WTC11 (cell line): ENCODE results near the gene CLK2. TPM values are rescaled to one million over a fixed set of nuclear protein-coding genes. Genes with fewer than 3 reads are reported as not detected.

Experiments
- AR ChIP-seq: fragments of 250-450 bp; sonication (Bioruptor Pico); IDR thresholded peaks from 2 replicates; pipeline ENCODE4 v1.9.0; 2021; ENCODE audit warnings: mild to moderate bottlenecking
- CDX4 ChIP-seq: fragments of 250-450 bp; sonication (Bioruptor Pico); IDR thresholded peaks from 2 replicates; pipeline ENCODE4 v1.9.0; 2021; ENCODE audit warnings: moderate library complexity, mild to moderate bottlenecking, inconsistent platforms, borderline replicate concordance
- ETV6 ChIP-seq: sonication (generic); formaldehyde crosslinking; IDR thresholded peaks from 2 replicates; pipeline ENCODE4 v1.8.1; 2022; ENCODE audit warnings: mild to moderate bottlenecking, missing genetic modification reagents
- FOXK1 ChIP-seq: sonication (generic); formaldehyde crosslinking; IDR thresholded peaks from 2 replicates; pipeline ENCODE4 v1.8.0; 2022; ENCODE audit warnings: mild to moderate bottlenecking, moderate library complexity, missing genetic modification reagents
- HMGA2 ChIP-seq: fragments of 250-450 bp; sonication (Bioruptor Pico); IDR thresholded peaks from 2 replicates; pipeline ENCODE4 v1.4.0; 2021; ENCODE audit warnings: mild to moderate bottlenecking, moderate library complexity
- MAX ChIP-seq: sonication (generic); formaldehyde crosslinking; IDR thresholded peaks from 2 replicates; pipeline ENCODE4 v1.8.0; 2022; ENCODE audit warnings: mild to moderate bottlenecking, missing genetic modification reagents
- NFATC4 ChIP-seq: fragments of 250-450 bp; sonication (Bioruptor Pico); IDR thresholded peaks from 2 replicates; pipeline ENCODE4 v1.9.0; 2021; ENCODE audit warnings: mild to moderate bottlenecking
- NFE2L1 ChIP-seq: sonication (generic); formaldehyde crosslinking; IDR thresholded peaks from 2 replicates; pipeline ENCODE4 v1.8.1; 2023; ENCODE audit warnings: missing genetic modification reagents
- PRDM15 ChIP-seq: sonication (generic); formaldehyde crosslinking; IDR thresholded peaks from 2 replicates; pipeline ENCODE4 v1.8.0; 2022; ENCODE audit warnings: missing genetic modification reagents
- SP1 ChIP-seq: sonication (generic); formaldehyde crosslinking; conservative IDR thresholded peaks from 2 replicates; pipeline ENCODE4 v1.8.1; 2022; ENCODE audit warnings: missing genetic modification reagents
- TEAD1 ChIP-seq: sonication (generic); formaldehyde crosslinking; IDR thresholded peaks from 2 replicates; pipeline ENCODE4 v1.8.0; 2022; ENCODE audit warnings: mild to moderate bottlenecking, missing genetic modification reagents
- ZNF416 ChIP-seq: fragments of 250-450 bp; sonication (Bioruptor Pico); IDR thresholded peaks from 2 replicates; pipeline ENCODE4 v1.9.0; 2021; ENCODE audit warnings: mild to moderate bottlenecking, inconsistent platforms
- ZNF671 ChIP-seq: fragments of 250-450 bp; sonication (Bioruptor Pico); IDR thresholded peaks from 2 replicates; pipeline ENCODE4 v1.8.0; 2021; ENCODE audit warnings: mild to moderate bottlenecking
- total RNA-seq: library from RNA; stranded (reverse); gene quantifications from 3 replicates; pipeline ENCODE4 v1.2.3, GENCODE V29; 2021
- TF ChIP-seq, protein P1 (sequence below): sonication (generic); formaldehyde crosslinking; IDR thresholded peaks from 2 replicates; pipeline ENCODE4 v1.8.1; 2023; ENCODE audit warnings: mild to moderate bottlenecking, missing genetic modification reagents
- TF ChIP-seq, protein P2 (sequence below): fragments of 250-450 bp; sonication (Bioruptor Pico); IDR thresholded peaks from 2 replicates; pipeline ENCODE4 v2.1.2; 2022; ENCODE audit warnings: mild to moderate bottlenecking, moderate library complexity
- TF ChIP-seq, protein P3 (sequence below): sonication (generic); formaldehyde crosslinking; IDR thresholded peaks from 2 replicates; pipeline ENCODE4 v1.8.0; 2023; ENCODE audit warnings: mild to moderate bottlenecking, missing genetic modification reagents
- TF ChIP-seq, protein P4 (sequence below): fragments of 250-450 bp; sonication (Bioruptor Pico); IDR thresholded peaks from 2 replicates; pipeline ENCODE4 v1.9.0; 2021; ENCODE audit warnings: mild to moderate bottlenecking, borderline replicate concordance

Gene CLK2
- total RNA-seq, 1 experiment from 2014 or later: 74.4 TPM

- TF ChIP-seq PRDM15 (CRISPR knock-in tag) (peak; percentile 34), NFE2L1 (peak; percentile 80), HMGA2 (CRISPR knock-in tag) (no peak), FOXK1 (CRISPR knock-in tag) (peak; percentile 42), ZNF671 (CRISPR knock-in tag) (0 out of 2 replicates have a peak, but pooled peaks have one; percentile 76), ETV6 (peak; percentile 87), CDX4 (CRISPR knock-in tag) (no peak), NFATC4 (CRISPR knock-in tag) (peak; percentile 85; the same call in 1 of the 2 replicates), TEAD1 (peak; percentile 65; the same call in 1 of the 2 replicates), SP1 (CRISPR knock-in tag) (peak; percentile 82), MAX (CRISPR knock-in tag) (peak; percentile 53), AR (CRISPR knock-in tag) (peak; percentile 50; the same call in 1 of the 2 replicates), ZNF416 (peak; percentile 70; the same call in 1 of the 2 replicates)
- TF ChIP-seq, protein P1, sequence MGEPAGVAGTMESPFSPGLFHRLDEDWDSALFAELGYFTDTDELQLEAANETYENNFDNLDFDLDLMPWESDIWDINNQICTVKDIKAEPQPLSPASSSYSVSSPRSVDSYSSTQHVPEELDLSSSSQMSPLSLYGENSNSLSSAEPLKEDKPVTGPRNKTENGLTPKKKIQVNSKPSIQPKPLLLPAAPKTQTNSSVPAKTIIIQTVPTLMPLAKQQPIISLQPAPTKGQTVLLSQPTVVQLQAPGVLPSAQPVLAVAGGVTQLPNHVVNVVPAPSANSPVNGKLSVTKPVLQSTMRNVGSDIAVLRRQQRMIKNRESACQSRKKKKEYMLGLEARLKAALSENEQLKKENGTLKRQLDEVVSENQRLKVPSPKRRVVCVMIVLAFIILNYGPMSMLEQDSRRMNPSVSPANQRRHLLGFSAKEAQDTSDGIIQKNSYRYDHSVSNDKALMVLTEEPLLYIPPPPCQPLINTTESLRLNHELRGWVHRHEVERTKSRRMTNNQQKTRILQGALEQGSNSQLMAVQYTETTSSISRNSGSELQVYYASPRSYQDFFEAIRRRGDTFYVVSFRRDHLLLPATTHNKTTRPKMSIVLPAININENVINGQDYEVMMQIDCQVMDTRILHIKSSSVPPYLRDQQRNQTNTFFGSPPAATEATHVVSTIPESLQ (CRISPR knock-in tag): no peak
- TF ChIP-seq, protein P2, sequence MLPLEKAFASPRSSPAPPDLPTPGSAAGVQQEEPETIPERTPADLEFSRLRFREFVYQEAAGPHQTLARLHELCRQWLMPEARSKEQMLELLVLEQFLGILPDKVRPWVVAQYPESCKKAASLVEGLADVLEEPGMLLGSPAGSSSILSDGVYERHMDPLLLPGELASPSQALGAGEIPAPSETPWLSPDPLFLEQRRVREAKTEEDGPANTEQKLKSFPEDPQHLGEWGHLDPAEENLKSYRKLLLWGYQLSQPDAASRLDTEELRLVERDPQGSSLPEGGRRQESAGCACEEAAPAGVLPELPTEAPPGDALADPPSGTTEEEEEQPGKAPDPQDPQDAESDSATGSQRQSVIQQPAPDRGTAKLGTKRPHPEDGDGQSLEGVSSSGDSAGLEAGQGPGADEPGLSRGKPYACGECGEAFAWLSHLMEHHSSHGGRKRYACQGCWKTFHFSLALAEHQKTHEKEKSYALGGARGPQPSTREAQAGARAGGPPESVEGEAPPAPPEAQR (CRISPR knock-in tag): no peak
- TF ChIP-seq, protein P3, sequence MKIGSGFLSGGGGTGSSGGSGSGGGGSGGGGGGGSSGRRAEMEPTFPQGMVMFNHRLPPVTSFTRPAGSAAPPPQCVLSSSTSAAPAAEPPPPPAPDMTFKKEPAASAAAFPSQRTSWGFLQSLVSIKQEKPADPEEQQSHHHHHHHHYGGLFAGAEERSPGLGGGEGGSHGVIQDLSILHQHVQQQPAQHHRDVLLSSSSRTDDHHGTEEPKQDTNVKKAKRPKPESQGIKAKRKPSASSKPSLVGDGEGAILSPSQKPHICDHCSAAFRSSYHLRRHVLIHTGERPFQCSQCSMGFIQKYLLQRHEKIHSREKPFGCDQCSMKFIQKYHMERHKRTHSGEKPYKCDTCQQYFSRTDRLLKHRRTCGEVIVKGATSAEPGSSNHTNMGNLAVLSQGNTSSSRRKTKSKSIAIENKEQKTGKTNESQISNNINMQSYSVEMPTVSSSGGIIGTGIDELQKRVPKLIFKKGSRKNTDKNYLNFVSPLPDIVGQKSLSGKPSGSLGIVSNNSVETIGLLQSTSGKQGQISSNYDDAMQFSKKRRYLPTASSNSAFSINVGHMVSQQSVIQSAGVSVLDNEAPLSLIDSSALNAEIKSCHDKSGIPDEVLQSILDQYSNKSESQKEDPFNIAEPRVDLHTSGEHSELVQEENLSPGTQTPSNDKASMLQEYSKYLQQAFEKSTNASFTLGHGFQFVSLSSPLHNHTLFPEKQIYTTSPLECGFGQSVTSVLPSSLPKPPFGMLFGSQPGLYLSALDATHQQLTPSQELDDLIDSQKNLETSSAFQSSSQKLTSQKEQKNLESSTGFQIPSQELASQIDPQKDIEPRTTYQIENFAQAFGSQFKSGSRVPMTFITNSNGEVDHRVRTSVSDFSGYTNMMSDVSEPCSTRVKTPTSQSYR (CRISPR knock-in tag): 0 out of 2 replicates have a peak, but pooled peaks have one; percentile 56
- TF ChIP-seq, protein P4, sequence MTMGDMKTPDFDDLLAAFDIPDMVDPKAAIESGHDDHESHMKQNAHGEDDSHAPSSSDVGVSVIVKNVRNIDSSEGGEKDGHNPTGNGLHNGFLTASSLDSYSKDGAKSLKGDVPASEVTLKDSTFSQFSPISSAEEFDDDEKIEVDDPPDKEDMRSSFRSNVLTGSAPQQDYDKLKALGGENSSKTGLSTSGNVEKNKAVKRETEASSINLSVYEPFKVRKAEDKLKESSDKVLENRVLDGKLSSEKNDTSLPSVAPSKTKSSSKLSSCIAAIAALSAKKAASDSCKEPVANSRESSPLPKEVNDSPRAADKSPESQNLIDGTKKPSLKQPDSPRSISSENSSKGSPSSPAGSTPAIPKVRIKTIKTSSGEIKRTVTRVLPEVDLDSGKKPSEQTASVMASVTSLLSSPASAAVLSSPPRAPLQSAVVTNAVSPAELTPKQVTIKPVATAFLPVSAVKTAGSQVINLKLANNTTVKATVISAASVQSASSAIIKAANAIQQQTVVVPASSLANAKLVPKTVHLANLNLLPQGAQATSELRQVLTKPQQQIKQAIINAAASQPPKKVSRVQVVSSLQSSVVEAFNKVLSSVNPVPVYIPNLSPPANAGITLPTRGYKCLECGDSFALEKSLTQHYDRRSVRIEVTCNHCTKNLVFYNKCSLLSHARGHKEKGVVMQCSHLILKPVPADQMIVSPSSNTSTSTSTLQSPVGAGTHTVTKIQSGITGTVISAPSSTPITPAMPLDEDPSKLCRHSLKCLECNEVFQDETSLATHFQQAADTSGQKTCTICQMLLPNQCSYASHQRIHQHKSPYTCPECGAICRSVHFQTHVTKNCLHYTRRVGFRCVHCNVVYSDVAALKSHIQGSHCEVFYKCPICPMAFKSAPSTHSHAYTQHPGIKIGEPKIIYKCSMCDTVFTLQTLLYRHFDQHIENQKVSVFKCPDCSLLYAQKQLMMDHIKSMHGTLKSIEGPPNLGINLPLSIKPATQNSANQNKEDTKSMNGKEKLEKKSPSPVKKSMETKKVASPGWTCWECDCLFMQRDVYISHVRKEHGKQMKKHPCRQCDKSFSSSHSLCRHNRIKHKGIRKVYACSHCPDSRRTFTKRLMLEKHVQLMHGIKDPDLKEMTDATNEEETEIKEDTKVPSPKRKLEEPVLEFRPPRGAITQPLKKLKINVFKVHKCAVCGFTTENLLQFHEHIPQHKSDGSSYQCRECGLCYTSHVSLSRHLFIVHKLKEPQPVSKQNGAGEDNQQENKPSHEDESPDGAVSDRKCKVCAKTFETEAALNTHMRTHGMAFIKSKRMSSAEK: 0 out of 2 replicates have a peak, but pooled peaks have one; percentile 17
Measured at GRCh38 chr1:155320661-155321617, 47.6 kb upstream of the CLK2 start, which contains the start of gene RUSC1 (continued).
